Common myeloid progenitor, CD34-positive (primary cell): ENCODE data around the gene POLR2L.

ENCODE experiments used
- CTCF ChIA-PET: fragments of 350-600 bp; sonication (Branson Sonifier 250); formaldehyde crosslinking; loops from one replicate; lab custom pipeline; 2021; ENCODE audit warnings: antibody characterized with exemption; lab: Charles Lee
- POLR2A ChIA-PET: fragments of 350-600 bp; sonication (Branson Sonifier 250); formaldehyde crosslinking; loops from one replicate; lab custom pipeline; 2021; ENCODE audit warnings: antibody characterized with exemption; lab: Charles Lee
- DNase-seq, 3 donors: peaks; one replicate each; pipeline versions ENCODE4 v3.0.0 to v3.0.0-alpha.2; 2013
- H3K27ac ChIP-seq, 2 experiments: 1 replicate in 1 of 2; 2 replicates in 1 of 2; pipeline ENCODE4 v1.7.0; 2013; ENCODE audit warnings: inconsistent platforms in 2 of 2, low read length in 2 of 2, mild to moderate bottlenecking in 2 of 2, low read depth in 1 of 2, moderate library complexity in 1 of 2; ENCODE audit not compliant: severe bottlenecking in 2 of 2, insufficient read depth in 1 of 2, poor library complexity in 1 of 2
- H3K27me3 ChIP-seq, 5 experiments: replicated peaks in 2 of 5; 1 replicate in 3 of 5; 2 replicates in 2 of 5; pipeline versions ENCODE4 v1.6.1 to v1.7.0; 2013; ENCODE audit warnings: low read length in 4 of 5, mild to moderate bottlenecking in 2 of 5, moderate library complexity in 2 of 5, inconsistent platforms in 1 of 5; ENCODE audit not compliant: insufficient read depth in 5 of 5, control insufficient read depth in 4 of 5
- H3K36me3 ChIP-seq, 4 experiments: 1 replicate in 2 of 4; 2 replicates in 2 of 4; pipeline versions ENCODE4 v1.6.1 to v1.7.0; 2013; ENCODE audit warnings: low read length in 3 of 4, control low read depth in 1 of 4, mild to moderate bottlenecking in 1 of 4; ENCODE audit not compliant: control insufficient read depth in 4 of 4, insufficient read depth in 4 of 4
- H3K4me1 ChIP-seq, 4 experiments: 1 replicate in 3 of 4; 2 replicates in 1 of 4; pipeline versions ENCODE4 v1.6.1 to v1.7.1; 2013; ENCODE audit warnings: low read length in 3 of 4, mild to moderate bottlenecking in 3 of 4, control low read depth in 1 of 4, inconsistent platforms in 1 of 4, moderate library complexity in 1 of 4; ENCODE audit not compliant: control insufficient read depth in 4 of 4, insufficient read depth in 4 of 4; ENCODE audit errors: control extremely low read depth in 1 of 4
- H3K4me3 ChIP-seq, 7 experiments: 1 replicate in 4 of 7; 2 replicates in 3 of 7; pipeline versions ENCODE4 v1.5.1 to v1.7.0; 2013; ENCODE audit warnings: mild to moderate bottlenecking in 7 of 7, low read length in 6 of 7, moderate library complexity in 6 of 7, inconsistent platforms in 2 of 7, low read depth in 2 of 7, control low read depth in 1 of 7; ENCODE audit not compliant: insufficient read depth in 4 of 7, control insufficient read depth in 1 of 7; ENCODE audit errors: extremely low read depth in 1 of 7
- H3K9me3 ChIP-seq, 5 experiments: 1 replicate in 4 of 5; 2 replicates in 1 of 5; pipeline versions ENCODE4 v1.6.1 to v1.7.1; 2013; ENCODE audit warnings: low read length in 4 of 5, mild to moderate bottlenecking in 2 of 5, inconsistent platforms in 1 of 5, low read depth in 1 of 5, moderate library complexity in 1 of 5; ENCODE audit not compliant: control insufficient read depth in 4 of 5, insufficient read depth in 2 of 5; ENCODE audit errors: control extremely low read depth in 1 of 5
- WGBS: methylation state at CpG from one replicate; pipeline ENCODE4 v1.1.5; 2013; ENCODE audit not compliant: insufficient coverage; 5-methylcytosine and 5-hydroxymethylcytosine counted together

POLR2L gene

GRCh38 chr11:839280-839623, 3.1 kb downstream of the POLR2L start:
- Histone ChIP-seq H3K9me3 (no peaks in the 10 kb centered on the region), H3K36me3 (peaks cover 2 to 45% (median 27%) of the 10 kb centered on the region in 4 experiments), H3K27ac (no peak overlapping the region), H3K27me3 (peaks cover 0 to 2% (median 0%) of the 10 kb centered on the region in 5 experiments), H3K4me3 (no peak overlapping the region), H3K4me1 (peaks cover 0 to 40% (median 37%) of the 10 kb centered on the region in 4 experiments)
- 98% methylated on average over 5 of the region's 5 CpGs for WGBS
- DNase-seq = no peak
- ChIA-PET POLR2A (no interaction called here), CTCF (interaction anchor here (1.6 to 3.1 kb wide), 2 partner anchors 11 to 17 kb away, joined by 4 to 14 read pairs; partner anchors contain the start of gene CRACR2B)

DNA sequence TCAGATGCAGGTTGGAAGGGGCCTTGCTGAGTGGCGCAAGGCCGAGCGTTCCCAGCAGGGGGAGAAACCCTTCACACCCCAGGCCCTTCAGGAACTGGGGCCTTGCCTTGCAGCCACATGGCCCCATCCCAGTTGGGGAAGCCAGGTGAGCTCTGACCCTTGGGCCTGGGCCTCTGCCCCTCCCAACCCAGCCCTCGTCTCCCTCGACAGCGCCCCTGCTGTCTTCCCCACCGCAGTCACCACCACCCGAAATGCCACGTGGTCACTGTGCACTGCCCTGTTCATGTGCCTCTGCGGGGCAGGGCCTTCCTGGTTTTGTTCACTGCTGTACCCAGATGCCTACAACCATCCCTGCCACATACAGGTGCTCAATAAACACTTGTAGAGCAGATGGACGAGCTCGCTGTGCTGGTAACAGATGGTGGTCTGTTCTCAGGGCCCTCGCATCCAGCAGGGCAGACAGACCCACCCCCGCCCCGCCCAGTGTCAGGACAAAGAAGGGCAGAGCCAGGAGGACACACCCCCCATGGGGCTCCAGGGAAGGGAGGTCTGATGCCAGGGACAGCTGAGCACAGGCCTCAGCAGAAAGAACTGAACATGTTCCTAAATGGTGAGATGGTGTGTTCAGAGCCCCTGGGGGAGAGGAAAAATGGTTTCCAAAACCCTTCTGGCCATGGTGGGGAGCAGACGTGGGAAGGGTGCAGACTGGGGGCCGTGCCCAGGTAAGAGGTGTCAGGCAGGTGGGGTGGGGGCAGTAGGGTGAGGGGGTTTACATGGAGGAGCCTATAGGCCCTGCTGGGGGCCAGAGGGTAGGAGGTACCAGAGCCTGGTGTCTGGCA, 3.7 kb downstream of the POLR2L start:
- DNase-seq = peak in 2 of 3 donors; percentile 38 to 55
- H3K4me3 ChIP-seq = no peak overlapping the region
- ChIA-PET CTCF (interaction anchor here (0.8 to 3.1 kb wide), 4 partner anchors 9 to 27 kb away, joined by 3 to 14 read pairs (median 4); partner anchors contain the start of gene CRACR2B), POLR2A (no interaction called here)
- H3K9me3 ChIP-seq = no peaks in the 10 kb centered on the region
- no peak overlapping the region for H3K27ac ChIP-seq
- 84% methylated on average over 17 of the region's 17 CpGs for WGBS
- H3K27me3 ChIP-seq = peaks cover 0 to 4% (median 0%) of the 10 kb centered on the region in 5 experiments
- peaks cover 0 to 39% (median 35%) of the 10 kb centered on the region in 4 experiments for H3K4me1 ChIP-seq
- peaks cover 2 to 45% (median 27%) of the 10 kb centered on the region in 4 experiments for H3K36me3 ChIP-seq

- peaks cover 0 to 8% (median 0%) of the 10 kb centered on the region in 5 experiments for H3K27me3 ChIP-seq
- ChIA-PET CTCF (interaction anchor here (0.8 to 3.1 kb wide), 4 partner anchors 10 to 27 kb away, joined by 3 to 14 read pairs (median 4); partner anchors contain the start of gene CRACR2B), POLR2A (no interaction called here)
- H3K9me3 ChIP-seq = no peaks in the 10 kb centered on the region
- WGBS = 91% methylated on average over 8 of the region's 8 CpGs
- peaks cover 0 to 39% (median 35%) of the 10 kb centered on the region in 4 experiments for H3K4me1 ChIP-seq
- no peak for DNase-seq
- peaks cover 2 to 45% (median 27%) of the 10 kb centered on the region in 4 experiments for H3K36me3 ChIP-seq
- no peak overlapping the region for H3K4me3 ChIP-seq
- no peak overlapping the region for H3K27ac ChIP-seq
These were observed 4.4 kb downstream of the POLR2L start for GRCh38 chr11:837990-838307.

- CTCF ChIA-PET = interaction anchor here (1.6 to 3.1 kb wide), 2 partner anchors 11 to 16 kb away, joined by 3 to 14 read pairs; no protein-coding TSS in a partner anchor
- H3K36me3 ChIP-seq = peaks cover 2 to 45% (median 27%) of the 10 kb centered on the region in 4 experiments
- H3K4me1 ChIP-seq = peaks cover 0 to 42% (median 37%) of the 10 kb centered on the region in 4 experiments
- H3K27ac ChIP-seq = no peak overlapping the region
- H3K9me3 ChIP-seq = no peaks in the 10 kb centered on the region
- 90% methylated on average over 18 of the region's 22 CpGs for WGBS
- no peak for DNase-seq
- H3K27me3 ChIP-seq = peaks cover 0 to 9% (median under 1%) of the 10 kb centered on the region in 5 experiments
- no peak overlapping the region for H3K4me3 ChIP-seq
- POLR2A ChIA-PET = no interaction called here
These were observed 4.9 kb downstream of the POLR2L start for GRCh38 chr11:837189-837989.

GRCh38 chr11:836700-837099, 5.6 kb downstream of the POLR2L start:
- Histone ChIP-seq H3K4me3 (no peak overlapping the region), H3K27ac (no peak overlapping the region), H3K9me3 (no peaks in the 10 kb centered on the region), H3K27me3 (peaks cover 0 to 16% (median 3%) of the 10 kb centered on the region in 5 experiments), H3K4me1 (peaks cover 0 to 45% (median 40%) of the 10 kb centered on the region in 4 experiments), H3K36me3 (peaks cover 2 to 45% (median 27%) of the 10 kb centered on the region in 4 experiments)
- POLR2A ChIA-PET = no interaction called here
- CTCF ChIA-PET = interaction anchor here (1.6 to 3.1 kb wide), 2 partner anchors 12 to 15 kb away, joined by 3 to 14 read pairs; no protein-coding TSS in a partner anchor
- 91% methylated on average over 8 of the region's 9 CpGs for WGBS
- DNase-seq = no peak

DNA sequence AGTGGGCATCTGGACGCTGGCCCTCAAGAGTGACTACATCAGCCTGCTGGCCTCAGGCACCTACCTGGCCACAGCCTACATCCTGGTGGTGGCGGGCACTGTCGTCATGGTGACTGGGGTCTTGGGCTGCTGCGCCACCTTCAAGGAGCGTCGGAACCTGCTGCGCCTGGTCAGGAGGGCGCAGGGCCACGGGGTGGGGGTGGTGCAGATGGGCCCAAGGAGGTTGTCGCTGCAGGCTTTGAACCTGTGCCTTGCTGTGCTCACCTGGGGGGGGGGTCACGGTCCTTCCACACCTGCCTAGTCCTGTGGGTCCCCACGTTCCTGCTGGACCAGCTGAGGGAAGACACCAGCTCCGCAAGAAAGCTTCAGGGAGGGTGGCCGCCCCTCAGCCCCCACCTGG, 6.1 kb downstream of the POLR2L start:
- CTCF ChIA-PET = interaction anchor here (1.6 to 3.1 kb wide), 2 partner anchors 13 to 15 kb away, joined by 3 to 14 read pairs; no protein-coding TSS in a partner anchor
- peaks cover 0 to 44% (median 37%) of the 10 kb centered on the region in 4 experiments for H3K4me1 ChIP-seq
- no peak for DNase-seq
- 98% methylated on average over 14 of the region's 14 CpGs for WGBS
- no peak overlapping the region for H3K4me3 ChIP-seq
- peaks cover 2 to 45% (median 27%) of the 10 kb centered on the region in 4 experiments for H3K36me3 ChIP-seq
- H3K27ac ChIP-seq = no peak overlapping the region
- peaks cover 0 to 20% (median 4%) of the 10 kb centered on the region in 5 experiments for H3K27me3 ChIP-seq
- POLR2A ChIA-PET = no interaction called here
- H3K9me3 ChIP-seq = no peaks in the 10 kb centered on the region
